T-helper 1 cell treated with Interleukin-12 subunit alpha and Interleukin-12 subunit beta and Interleukin-4 antibody, amounts not matched to agents 30 ng/mL and 1 ng/mL, for 36 hours (primary cell): ENCODE measurements around the gene ANGPTL2. TPM values are rescaled to one million over a fixed set of nuclear protein-coding genes. Genes with fewer than 3 reads are reported as not detected.

Source experiments
- intact Hi-C: fragments of 100-400 bp; cut with micrococcal nuclease; formaldehyde crosslinking; loops from one replicate; pipeline ENCODE4 v1.15.1; 2024
- total RNA-seq: library from RNA; stranded (reverse); gene quantifications from 2 replicates; pipeline ENCODE4 v1.2.3, GENCODE V29; 2022

The ANGPTL2 gene
- total RNA-seq, 1 donor from 2014 or later, result not detected

DNA sequence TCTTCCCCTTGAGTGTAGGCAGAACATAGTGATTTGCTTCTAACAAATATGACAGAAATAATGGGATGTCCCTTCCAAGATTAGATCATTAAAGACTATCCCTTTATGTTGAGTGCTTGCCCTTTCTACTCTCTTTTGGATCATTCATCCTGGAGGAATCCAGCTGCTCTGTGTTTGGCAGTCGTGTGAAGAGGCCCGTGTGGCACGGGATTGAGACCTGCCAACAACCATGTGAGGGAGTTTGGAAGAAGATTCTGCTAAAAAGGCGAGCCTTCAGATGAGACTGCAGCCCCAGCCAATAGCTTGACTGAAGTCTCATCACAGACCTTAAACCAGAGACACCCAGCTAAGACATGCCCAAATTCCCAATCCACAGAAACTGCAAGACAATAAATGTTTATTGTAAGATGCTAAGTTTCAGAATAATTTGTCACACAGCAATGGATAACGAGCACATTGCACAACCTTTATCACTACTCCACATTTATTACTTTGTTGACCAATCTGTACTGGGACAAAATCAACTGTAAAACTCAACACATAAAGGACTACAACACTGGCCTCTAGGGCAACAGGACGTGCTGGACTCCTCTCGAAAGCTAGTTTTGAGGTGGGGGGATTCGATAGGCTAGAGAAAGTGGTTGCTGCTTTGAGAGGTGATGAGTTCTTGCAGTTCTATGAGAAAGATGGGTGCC is 42.8 kb downstream of the ANGPTL2 start:
- intact Hi-C loops, result no loop called here

GRCh38 chr9:127078988-127079387 is 43.4 kb downstream of the ANGPTL2 start:
- intact Hi-C loops, result no loop called here

GRCh38 chr9:127078336-127078735 is 44.1 kb downstream of the ANGPTL2 start:
- intact Hi-C loops, result no loop called here

GRCh38 chr9:127077644-127077946 is 44.8 kb downstream of the ANGPTL2 start:
- intact Hi-C loops, result no loop called here

- intact Hi-C loops, result no loop called here
Measured at GRCh38 chr9:127076860-127077643, 45.4 kb downstream of the ANGPTL2 start.

GRCh38 chr9:127075624-127076372 is 46.6 kb downstream of the ANGPTL2 start:
- intact Hi-C loops, result no loop called here

- intact Hi-C loops, result no loop called here
Measured at GRCh38 chr9:127074561-127075548, 47.6 kb downstream of the ANGPTL2 start.

DNA sequence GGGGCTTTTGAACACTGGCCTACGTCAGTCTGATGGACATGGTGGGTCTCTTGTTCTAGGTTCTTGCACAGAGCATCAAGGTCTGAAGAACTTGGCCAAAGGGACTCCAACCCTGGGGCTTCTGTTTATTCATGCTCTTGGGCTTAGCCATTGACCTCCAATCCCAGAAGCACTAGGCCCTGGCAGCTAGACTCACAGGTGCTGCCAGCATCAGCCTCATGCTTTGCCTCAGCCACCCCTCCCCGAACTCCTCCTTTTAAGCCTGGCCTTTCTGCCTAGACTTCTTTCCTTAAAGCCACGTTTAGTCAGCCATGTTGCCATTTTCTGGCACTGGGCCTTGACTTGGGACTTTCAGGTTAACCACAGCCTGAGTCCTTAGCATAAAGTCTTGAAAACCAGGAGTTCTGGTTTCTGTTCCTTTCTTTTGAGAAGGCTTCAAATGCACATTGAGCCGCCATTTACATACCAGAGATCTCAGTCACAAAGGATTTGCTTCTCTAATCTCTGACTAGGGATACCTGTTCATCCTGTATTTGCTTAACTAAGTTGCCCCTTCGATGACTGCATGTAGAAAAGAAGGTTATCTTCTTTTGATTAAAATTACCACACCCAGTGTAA is 54.7 kb downstream of the ANGPTL2 start:
- intact Hi-C loops, result no loop called here

DNA sequence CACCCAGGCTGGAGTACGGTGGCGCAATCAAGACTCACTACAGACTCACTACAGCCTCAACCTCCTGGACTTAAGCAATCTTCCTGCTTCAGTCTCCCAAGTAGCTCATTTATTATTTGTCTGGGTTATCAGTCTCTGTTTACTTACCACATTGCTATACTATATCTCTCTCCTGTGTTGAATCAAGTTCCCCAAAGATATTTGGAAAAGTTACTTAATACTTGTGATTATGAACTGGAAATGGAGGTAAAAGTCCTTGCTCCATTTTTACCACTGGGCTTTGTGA is 55.6 kb downstream of the ANGPTL2 start:
- intact Hi-C loops, result no loop called here

GRCh38 chr9:127066060-127066850 is 56.2 kb downstream of the ANGPTL2 start:
- intact Hi-C loops, result no loop called here

- intact Hi-C loops, result no loop called here
Measured at GRCh38 chr9:127065592-127065991, 56.8 kb downstream of the ANGPTL2 start.

DNA sequence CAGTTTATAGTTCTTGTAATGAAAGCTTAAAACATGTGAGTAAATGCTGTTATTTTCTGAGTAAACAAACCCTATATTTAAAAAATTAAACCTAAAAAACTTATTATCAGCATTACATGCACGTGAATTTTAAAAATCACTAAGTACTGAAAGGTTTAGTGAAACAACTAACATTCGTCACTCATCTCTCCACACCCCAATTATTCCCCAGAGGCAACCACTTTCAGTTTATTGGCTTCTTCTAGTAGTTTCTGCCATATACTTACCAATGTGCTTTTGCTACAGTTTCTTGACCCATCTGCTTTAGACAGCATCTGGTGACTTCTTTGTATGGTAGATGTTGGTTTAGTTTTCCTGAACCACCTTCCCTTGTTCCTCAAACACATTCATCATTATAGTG is 58.1 kb downstream of the ANGPTL2 start:
- intact Hi-C loops, result no loop called here

GRCh38 chr9:127061411-127061810 is 61.0 kb downstream of the ANGPTL2 start:
- intact Hi-C loops, result no loop called here

DNA sequence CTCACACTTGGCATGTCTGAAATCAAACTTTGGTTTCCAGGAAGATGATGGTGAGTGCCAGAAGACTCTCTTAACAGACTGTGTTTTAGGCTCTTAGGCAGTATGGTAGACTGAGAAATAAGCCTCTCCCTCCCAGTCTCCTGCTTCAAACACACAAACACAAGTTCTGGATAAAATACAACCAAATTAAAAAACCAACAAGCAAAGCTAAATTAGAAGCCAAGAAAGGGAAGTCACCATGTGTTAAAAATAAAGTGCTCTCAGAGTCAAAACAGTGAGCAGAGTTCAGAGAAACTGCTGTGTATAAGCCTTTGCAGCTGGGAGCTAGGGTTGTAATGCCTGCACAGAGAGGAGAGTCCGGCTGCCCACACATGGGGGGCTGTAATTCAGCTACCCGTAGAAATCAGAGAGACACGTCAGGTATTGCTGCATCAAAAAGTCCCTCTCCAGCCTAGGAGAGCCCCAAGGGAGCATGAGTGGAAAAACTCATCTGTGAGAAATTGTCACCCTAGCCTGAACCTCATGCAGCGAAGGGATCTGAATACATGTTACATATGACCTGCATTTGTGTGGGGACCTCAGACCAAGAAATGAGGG is 62.6 kb downstream of the ANGPTL2 start:
- intact Hi-C loops, result no loop called here

DNA sequence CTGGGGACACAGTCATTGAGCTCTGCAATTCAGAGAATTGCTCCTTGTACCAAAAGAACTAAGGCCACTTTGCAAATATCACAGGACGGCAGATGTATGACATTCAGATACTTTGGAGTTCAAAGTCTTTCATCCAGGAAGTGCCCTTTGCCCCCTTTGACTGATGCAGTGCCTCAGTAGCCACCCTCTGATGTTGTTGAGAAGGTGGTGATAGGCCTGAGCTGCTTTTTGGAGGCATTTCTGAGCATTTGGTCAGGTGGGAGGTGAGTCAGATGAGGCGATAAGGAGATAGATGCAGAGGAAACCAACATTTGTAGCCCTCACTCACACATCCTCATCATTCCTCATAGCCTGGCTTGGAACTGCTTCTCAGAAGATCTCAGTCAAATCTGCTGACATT is 63.4 kb downstream of the ANGPTL2 start:
- intact Hi-C loops, result no loop called here

DNA sequence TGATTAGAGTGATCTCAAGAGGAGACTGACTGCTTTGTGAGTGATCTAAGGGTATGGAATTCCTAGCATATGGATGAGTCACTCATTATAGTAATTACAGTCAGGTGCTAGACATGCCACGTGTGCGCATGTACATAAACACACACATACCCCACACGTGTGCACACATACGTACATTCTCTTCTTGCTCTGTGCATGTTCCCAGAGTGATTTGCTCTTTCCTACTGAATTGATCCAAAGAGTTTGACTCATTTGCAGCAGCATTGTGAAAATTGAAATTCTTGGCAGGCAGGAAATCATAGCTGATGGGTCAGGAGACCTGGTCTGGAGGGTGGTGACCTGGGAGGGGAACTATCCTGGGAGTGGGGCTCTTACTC is 63.8 kb downstream of the ANGPTL2 start:
- intact Hi-C loops, result no loop called here

- intact Hi-C loops, result no loop called here
Measured at GRCh38 chr9:127058011-127058644, 64.3 kb downstream of the ANGPTL2 start.

DNA sequence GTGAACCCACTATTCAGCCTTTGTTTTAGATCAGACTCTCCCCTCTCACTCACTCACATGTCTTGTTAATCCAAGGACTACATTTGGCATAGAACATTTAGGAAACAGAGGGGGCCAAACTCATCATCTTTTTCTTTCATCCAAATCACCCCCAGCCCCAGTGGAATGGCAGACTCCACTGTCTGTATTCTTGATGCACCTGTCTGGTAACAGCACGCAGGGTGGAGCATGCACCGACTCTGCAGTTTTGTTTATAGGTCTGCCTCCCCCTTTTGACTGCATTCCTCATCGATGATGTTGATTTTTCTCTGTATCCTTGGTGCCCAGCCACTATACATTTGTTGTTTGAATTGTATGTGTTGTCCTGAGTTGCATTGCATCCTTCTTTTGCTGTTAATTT is 66.0 kb downstream of the ANGPTL2 start:
- intact Hi-C loops, result no loop called here

- intact Hi-C loops, result no loop called here
Measured at GRCh38 chr9:127055745-127056402, 66.6 kb downstream of the ANGPTL2 start.
